ENCODE results near the gene TGFBR3.

DNA sequence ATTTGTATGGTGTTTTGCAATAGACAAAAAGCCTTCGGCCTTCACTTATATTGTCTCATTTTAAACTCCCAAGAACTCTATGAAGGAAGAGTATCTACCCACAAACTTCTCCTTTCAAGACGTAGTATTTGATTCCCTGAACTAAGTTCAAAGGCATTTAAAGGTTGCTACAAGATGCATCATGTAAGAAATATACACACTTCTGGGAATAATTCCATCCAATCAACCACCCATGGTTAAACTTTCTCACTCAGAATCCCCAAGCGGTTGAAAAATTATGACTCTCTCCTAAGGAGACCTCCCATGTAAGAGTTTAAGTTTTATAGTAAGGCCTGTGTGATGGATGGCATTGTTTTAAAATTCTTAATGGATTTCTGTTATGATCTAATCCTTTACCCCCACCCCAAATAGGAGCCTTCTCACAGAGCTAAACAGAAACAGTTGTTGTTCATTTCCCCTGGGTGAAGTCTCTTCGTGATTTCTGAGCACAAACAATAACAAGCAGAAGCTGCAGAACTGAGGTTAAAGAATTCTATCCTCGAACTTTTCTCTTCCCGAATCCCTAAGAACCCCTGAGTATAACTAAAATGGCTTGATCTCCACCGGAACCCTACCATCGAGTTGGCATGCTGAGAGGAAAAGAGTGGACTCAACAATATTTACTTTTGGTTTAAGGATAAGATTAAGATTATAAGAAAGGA is 185.0 kb downstream of the TGFBR3 start:
- no peak for TF ChIP-seq POLR2A (IDR thresholded peaks at IDR 0.05; ENCODE audit: low read length)
- TF ChIP-seq GATA1 (IDR thresholded peaks at IDR 0.05; ENCODE audit: low read depth, low read length): no peak

All from erythroblast (primary cell).